DMS 273 treated with DMSO at 0.1 percent for 48 hours (cell line): ENCODE results near the gene CCSER2.
"Not testable (repeated sequence)": the region's sequence is repeated elsewhere in the genome, so short reads cannot be mapped to it uniquely, and the experiment has no call there.

Experiments used
- DNase-seq: peaks from one replicate; lab custom pipeline; 2025; lab: John Stamatoyannopoulos, UW

The CCSER2 gene

GRCh38 chr10:84521468-84521867 lies 193.1 kb downstream of the CCSER2 start:
- no peak for DNase-seq

GRCh38 chr10:84522612-84523462 lies 194.4 kb downstream of the CCSER2 start:
- no peak for DNase-seq

- no peak for DNase-seq
Measured at GRCh38 chr10:84523526-84523925, 195.1 kb downstream of the CCSER2 start.

- no peak for DNase-seq
Measured at GRCh38 chr10:84524435-84524834, 196.0 kb downstream of the CCSER2 start.

GRCh38 chr10:84525120-84525806 lies 196.9 kb downstream of the CCSER2 start:
- DNase-seq = no peak

DNA sequence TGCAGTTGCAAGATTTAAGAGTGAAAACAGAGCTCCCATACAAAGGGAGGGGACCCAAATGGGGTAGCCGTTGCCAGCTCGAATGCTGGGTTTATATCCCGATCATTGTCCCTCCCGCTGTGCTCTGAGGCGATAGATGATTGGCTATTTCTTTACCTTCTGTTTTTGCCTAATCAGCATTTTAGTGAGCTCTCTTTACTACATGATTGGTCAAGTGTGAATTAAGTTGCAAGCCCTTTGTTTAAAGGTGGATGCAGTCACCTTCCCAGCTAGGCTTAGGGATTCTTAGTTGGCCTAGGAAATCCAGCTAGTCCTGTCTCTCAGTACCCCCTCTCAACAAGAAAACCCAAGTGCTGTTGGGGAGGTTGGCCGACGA lies 197.4 kb downstream of the CCSER2 start:
- DNase-seq = not testable (repeated sequence)

GRCh38 chr10:84527386-84527785 lies 199.0 kb downstream of the CCSER2 start:
- not testable (repeated sequence) for DNase-seq

- not testable (repeated sequence) for DNase-seq
Measured at GRCh38 chr10:84528526-84528925, 200.1 kb downstream of the CCSER2 start.

DNA sequence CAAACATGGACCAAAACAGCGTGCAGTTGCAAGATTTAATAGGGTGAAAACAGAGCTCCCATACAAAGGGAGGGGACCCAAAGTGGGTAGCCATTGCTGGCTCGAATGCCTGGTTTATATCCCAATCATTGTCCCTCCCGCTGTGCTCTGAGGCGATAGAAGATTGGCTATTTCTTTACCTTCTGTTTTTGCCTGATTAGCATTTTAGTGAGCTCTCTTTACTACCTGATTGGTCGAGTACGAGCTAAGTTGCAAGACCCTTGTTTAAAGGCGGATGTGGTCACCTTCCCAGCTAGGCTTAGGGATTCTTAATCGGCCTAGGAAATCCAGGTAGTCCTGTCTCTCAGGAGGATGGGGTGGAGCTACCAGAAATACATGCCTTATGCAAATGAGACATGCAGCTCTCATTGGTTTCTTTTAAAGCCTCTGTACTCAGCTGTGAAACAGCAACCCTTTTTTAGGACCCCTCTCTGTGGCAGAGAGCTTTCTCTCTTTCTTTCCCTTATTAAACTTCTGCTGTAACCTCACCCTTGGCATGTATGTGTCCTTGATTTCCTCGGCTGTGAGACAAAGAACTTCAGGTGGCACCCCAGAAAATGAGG lies 202.4 kb downstream of the CCSER2 start:
- DNase-seq = no peak

DNA sequence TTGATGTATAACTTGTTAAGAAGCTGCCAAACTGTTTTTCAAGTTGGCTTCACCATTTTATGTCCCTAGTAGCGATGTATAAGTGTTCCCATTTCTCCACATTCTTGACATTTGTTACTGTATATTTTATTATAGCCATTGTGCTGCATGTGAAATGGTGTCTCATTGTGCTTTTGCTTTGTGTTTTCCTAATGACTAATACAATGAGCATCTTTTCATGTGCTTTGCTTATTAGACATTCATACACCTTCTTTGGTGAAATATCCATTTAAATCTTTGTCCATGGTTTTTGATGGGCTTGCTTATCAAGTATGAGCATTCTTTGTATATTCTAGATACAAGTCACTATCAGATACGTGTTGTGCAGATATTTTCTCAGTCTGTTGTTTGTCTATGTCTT lies 203.0 kb downstream of the CCSER2 start:
- DNase-seq = no peak

DNA sequence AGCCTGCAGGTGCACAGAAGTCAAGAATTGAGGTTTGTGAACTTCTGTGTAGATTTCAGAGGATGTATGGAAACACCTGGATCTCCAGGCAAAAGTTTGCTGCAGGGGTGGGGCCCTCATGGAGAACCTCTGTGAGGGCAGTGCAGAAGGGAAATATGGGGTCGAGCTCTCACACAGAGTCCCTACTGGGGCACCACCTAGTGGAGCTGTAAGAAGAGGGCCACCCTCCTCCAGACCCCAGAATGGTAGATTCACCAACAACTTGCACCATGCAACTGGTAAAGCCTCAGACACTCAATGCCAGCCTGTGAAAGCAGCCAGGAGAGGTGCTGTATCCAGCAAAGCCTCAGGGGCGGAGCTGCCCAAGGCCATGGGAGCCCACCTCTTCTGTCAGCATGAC lies 205.8 kb downstream of the CCSER2 start:
- no peak for DNase-seq

DNA sequence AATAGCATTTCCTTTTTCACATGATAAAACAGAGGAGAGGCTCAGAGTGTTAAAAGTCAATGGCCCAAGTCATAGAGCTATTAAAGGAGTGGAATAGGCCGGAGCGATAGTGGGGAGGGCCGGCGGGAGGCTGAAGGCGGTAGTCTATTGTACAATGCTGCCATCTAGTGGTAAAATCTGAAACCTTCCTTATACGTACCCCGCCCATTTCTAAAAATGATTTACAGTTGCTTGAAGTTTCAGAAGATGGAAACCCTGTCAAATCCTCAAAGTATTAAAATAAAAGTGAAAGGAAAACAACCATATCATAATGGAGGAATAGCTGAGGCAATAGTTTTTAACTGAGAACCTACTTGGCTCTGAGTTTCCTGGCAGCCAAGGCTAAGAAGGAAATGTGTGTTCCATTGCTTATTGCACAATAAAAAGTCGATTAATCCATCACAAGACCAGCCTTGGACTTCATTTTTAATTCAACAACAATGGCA lies 209.1 kb downstream of the CCSER2 start:
- no peak for DNase-seq

DNA sequence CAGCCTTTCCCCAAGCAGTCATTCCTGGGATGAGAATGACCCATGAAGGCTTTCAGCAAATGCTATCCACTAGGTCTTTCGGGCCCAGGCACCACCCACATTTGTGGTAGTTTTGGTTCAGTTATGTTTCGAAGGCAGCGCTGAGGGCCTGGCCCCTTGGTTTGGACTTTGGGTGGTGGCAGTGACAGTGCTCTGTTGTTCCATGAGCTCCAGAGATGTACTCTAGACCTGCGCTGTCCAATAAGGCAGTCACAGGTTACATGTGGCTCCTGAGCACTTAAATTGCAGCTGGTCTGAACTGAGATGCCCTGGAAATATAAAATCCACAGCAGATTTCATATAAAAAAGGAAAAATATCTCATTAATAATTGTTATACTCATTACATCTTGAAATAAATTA lies 209.6 kb downstream of the CCSER2 start:
- no peak for DNase-seq

GRCh38 chr10:84539216-84539615 lies 210.8 kb downstream of the CCSER2 start:
- DNase-seq = no peak

- DNase-seq = no peak
Measured at GRCh38 chr10:84540022-84540616, 211.7 kb downstream of the CCSER2 start.

GRCh38 chr10:84540617-84541288 lies 212.4 kb downstream of the CCSER2 start:
- DNase-seq = no peak

DNA sequence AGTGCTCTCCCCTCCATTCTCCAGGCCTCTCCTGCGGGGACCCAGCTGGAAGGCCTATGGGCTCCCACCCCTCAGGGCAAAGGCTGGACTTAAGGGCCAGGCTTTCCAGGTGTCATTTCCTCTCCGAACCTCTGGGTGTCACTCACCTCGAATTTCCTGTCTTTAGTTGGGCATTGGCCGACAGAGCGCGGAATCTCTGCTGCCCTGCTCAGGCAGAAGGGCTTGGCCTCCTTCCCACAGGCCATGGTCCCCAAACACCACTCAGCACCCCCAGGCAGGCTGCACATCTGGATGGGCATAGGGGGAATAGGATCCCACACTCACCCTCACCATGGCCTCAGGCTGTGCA lies 212.9 kb downstream of the CCSER2 start:
- DNase-seq = no peak

DNA sequence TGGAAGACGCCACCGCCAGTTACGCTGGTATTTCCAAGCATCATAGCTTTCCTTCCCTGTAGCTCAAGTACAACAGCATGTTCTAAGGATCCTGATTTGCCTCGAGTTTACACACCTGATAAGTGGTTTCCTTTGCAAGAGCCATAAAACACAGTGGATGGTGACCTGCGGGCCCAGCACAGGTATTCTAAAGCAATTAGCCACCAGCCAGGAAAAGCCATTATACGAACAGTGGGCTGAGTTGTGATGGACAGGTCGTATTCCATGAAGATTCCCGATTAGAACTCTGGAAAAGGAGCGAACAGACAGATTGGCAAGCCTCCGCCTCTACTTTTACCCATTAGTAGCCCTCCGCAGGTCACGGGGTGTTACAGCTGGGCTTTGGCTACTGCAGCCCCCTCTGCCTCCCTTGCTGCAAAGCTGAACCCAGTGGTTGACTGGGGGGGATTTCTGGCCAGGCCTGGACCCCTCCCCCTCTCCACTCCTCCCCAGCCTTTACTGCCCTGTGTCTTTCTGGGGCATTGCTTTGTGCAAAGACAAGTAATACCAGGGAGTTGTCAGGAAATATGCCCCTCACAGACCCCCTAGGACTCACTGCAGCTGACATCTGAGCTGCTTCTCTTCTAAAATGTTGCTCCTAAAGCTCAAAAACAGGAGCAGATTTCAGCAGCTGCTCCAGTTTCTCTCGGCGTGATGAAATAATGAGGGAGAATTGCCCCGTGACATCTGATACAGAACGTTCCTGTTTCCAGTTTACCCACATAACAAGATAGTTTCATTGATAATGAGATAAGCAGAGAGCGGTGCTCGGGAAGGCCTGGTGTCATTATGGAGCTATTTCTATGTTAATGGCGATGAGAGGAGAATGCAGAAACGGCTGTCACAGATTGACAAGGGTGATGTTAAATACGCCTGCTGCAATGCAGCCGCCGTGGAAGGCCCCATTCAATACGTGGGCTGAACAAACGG lies 214.4 kb downstream of the CCSER2 start:
- peak; percentile 57 for DNase-seq

DNA sequence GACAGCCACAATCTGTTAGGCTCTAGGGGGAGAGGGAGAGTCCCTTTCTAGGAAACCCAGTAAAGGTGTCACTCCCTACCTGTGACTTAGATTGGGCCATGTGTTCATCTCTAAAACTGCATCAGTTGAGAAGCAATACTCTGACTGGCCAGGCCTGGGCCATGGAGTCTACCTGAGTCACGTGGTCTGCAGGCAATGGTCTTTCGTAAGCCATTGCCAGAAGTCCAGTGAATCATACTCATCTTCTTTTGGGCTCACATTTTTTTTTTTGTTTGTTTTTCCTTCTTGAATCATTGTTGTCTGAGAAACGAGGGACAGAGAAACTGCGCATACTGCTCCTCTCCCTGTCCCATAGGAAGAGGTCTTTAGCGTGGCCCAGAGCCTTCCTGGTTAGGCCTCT lies 215.6 kb downstream of the CCSER2 start:
- no peak for DNase-seq

GRCh38 chr10:84545651-84546050 lies 217.3 kb downstream of the CCSER2 start:
- DNase-seq = no peak

GRCh38 chr10:84546609-84547008 lies 218.2 kb downstream of the CCSER2 start:
- no peak for DNase-seq
